Stimulated activated CD4-positive, alpha-beta T cell treated with anti-CD3 and anti-CD28 coated beads, Interleukin-2, amount 100 ng/mL, for 24 hours (primary cell): ENCODE measurements around the gene DOCK11.

Experiments used
- DNase-seq, 2 donors: peaks; one replicate each; pipeline ENCODE4 v3.0.0-alpha.2; 2020

The DOCK11 gene

DNA sequence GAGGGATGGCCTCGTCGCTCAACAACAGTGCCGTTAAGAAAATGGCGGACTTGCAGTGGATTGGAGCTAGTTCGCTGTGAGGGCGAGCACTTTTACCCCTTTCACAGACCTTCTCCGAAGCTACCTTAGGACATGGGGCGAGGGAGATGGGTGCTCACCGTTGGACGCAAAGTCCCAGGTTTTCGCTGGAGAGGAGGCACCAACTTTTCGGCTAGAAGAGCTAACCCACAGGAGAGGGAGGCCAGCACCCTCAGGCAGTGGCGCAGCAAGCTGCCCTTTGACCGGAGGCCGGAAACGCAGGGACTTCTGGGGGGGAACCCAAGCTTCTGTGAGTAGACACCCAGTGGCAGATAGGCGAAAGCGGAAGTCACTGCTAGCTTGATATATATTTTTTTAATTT is 138.7 kb downstream of the DOCK11 start:
- no peak for DNase-seq

DNA sequence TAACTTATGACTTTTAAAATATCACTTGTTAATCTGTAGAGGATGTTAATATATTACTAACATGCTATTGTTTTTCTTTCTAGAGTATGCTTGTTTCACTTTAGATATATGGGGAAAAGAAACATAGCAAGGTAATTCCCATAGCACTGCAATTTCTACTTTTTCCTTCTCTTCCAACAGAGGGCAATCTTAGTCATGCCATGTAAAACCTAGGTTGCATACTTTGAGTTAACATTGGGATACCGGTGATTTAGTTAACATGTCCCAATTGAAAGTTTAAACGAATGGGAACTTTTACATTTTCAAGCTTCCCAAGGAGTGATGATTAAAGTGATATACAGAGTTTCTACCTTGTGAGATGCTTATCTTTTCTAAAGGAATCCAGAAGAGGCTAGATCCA is 142.4 kb downstream of the DOCK11 start:
- DNase-seq = no peak

DNA sequence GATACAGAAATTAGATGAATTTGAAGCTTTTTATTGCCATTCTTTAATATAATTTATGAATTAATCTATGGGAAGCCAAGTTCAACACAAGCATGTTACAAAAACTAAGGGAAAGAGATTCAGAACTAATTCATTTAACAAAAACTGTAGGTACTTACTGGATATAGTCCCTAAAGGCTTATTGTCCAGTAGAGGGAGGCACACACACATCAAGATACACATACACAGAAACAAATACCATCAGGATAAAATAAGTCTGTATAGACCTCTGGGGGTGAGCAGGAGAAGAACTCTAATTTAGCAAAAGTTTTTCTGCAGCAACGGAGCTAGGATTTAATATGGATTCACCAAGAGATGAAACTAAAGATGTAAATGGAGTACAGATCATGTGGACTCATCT is 148.8 kb downstream of the DOCK11 start:
- DNase-seq = no peak

DNA sequence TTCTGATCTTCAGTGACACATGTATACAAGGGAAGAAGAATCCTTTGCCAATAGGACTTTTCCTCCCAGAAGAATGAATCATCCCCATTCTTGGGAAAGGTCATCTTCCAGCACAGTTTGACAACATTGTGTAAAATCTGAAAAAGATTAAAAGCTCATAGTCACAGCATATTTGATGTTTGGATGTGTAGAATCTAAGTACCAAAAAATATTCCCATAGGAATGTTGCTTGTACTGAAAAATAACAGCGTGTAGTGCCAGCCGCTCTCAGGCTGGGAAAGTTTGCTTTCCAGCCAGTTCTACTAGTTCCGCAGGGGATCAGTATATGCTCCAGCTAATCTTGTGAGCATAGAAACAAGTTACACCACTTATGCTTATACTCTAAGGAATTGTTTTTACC is 157.1 kb downstream of the DOCK11 start:
- DNase-seq = no peak

DNA sequence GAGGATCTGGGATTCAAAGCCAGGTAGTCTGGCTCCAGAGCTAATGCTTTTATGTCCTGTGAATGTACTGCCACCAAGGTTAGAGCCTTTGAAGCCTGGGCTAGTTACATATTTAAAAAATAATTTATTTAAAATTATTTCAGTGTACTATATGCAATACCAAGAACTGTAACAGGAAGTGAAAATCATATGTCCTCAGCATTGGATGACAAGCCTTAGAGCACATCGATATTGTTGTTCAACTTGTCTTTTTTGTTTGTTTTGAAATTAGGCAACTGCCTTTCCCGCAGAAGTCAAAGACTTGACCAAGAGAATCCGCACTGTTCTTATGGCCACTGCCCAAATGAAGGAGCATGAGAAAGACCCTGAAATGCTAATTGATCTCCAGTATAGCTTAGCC is 158.7 kb downstream of the DOCK11 start:
- no peak for DNase-seq

DNA sequence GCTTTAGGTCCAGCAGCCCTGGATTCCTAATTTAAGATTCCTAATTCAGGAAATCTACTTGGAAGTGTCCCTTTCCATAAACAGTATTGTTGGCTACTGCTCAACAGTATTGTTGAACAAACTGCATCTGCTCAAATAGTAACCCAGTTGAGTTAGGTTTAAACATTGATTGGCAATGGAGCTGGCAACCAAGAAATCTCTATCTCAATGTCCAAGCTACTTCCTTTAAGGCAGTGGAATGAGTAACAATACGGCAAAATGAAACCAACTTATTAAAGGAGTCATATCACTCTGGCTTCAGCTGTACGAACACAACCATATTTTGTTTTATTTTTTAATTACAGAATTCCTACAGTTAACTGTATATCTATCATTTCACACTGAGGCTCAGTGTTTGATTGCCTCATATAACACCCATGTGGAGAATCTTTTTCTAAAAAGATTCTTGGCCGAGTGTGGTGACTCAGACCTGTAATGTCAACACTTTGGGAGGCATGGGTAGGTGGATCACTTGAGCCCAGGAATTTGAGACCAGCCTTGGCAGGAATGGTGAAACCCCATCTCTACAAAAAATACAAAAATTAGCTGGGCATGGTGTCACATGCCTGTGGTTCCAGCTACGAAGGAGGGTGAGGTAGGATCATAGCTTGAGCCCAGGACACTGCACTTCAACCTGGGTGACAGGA is 160.1 kb downstream of the DOCK11 start:
- no peak for DNase-seq

DNA sequence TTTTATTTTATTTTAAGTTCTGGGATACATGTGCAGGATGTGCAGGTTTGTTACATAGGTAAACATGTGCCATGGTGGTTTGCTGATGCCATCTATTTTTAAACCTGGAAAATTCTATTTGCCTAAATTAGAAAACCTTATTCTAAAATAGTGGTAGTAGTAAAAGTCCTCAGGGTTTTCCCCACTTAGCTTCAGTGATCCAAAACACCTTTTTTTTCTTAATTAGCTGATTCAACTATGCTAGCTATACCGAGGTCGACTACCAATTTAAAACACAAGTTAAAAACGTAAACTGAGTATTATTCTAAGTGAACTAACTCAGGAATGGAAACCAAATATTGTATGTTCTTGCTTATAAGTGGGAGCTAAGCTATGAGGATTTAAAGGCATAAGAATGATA is 161.8 kb downstream of the DOCK11 start:
- DNase-seq = no peak

DNA sequence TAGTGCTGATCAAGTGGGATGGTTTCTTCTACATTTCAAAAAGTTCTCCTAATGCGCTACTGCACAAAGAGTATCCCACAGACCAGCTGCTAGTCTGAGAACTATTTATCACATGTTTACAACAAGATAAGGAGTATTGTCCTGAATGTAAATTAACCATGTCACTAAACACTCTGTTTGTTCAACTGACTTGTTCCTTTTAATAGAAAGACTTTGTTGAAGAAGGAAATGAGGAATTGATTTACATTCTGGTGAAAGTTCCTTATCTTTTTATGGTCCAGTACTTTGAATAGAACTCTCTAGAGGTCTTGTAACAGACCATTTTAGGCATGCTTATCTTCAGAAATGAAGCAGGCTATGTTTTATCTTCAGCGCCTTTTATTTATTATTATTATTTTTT is 164.5 kb downstream of the DOCK11 start:
- no peak for DNase-seq

DNA sequence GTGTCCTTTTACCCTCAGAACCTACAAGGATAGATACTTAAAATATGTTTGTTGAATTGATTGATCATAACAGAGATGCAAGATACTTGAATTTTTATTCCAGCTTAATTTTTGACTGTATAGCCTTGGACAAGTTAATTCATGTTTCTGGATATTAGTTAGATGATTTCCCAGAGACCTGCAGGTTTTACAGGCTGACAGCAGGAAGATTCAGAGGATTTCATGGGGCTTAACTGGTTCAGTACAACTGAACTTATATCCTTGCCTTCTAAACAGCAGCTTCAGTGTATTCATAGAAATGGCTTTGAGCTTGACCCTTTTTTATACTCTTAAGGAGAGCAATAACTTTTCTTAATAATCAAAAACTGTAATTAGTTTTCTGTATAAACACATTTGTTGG is 169.6 kb downstream of the DOCK11 start:
- DNase-seq = no peak

DNA sequence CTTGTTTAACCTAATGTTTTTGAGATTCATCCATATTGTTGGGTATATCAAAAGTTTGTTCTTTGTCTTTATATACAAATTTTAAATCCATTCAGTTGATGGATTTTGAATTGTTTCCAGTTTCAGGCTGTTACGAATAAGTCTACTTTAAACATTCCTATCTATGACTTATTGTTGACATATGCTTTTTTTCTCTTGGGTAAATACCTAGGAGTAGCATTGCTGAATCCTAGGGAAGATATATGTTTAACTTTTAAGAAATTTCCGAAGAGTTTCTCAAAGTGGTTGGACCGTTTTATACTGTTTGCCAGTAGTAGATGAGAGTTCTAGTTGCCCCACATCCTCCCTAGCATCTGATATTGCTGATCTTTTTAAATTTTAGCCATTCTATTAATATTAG is 170.9 kb downstream of the DOCK11 start:
- no peak for DNase-seq

DNA sequence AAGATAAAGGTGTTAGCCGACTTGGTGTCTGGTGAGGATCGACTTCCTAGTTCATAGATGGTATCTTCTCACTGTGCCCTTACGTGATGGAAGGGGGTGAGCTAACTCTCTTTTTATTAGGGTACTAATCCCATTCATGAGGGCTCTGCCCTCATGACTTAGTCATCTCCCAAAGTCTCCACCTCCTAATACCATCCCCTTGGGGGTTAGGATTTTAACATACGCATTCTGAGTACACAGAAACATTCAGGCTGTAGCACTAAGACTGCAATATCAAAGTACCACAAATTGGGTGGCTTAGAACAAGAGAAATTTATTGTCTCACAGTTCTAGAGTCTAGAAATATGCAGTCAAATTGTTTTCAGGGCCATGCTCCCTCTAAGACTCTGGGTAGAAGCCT is 173.8 kb downstream of the DOCK11 start:
- DNase-seq = no peak

DNA sequence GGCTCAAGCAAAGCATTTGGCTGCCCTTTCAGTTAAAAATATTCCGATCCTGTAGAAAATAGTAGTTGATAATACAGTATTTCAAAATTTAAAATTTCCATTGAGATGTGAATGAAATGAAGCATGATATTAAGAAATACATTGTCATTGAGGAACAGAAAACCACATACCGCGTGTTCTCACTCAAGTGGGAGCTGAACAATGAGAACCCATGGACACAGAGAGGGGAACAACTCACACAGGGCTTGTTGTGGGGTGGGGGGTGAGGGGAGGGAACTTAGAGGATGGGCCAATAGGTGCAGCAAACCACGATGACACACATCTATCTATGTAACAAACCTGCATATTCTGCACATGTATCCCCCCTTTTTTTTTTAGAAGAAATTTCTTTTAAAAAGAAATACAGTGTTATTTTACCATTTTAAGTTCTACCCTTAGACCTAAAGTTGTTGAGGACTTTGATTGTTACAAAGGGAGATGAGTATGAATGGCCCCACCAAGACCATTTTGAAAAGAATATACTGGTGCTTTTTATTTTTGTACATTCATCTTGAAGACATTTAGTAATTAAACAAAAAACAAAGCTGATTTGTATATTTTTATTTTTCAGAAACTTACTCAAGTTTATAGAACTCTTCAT is 179.8 kb downstream of the DOCK11 start:
- DNase-seq = no peak

DNA sequence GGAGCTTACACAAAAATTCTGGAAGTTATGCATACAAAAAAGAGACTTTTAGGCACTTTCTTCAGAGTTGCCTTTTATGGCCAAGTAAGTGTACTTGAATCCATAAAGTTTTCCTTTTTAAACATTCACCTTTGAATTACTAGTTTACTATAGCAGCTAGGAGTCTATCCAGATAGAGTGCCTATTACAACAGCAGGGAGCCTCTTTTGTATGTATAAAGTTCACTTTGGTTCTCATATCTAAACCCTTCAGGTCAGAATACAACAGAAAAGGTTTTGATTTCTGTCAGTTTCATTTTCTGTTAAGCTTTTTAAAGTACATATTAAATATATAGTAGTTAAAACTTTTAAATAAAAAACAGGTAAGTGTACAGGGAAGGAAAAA is 180.3 kb downstream of the DOCK11 start:
- DNase-seq = no peak

DNA sequence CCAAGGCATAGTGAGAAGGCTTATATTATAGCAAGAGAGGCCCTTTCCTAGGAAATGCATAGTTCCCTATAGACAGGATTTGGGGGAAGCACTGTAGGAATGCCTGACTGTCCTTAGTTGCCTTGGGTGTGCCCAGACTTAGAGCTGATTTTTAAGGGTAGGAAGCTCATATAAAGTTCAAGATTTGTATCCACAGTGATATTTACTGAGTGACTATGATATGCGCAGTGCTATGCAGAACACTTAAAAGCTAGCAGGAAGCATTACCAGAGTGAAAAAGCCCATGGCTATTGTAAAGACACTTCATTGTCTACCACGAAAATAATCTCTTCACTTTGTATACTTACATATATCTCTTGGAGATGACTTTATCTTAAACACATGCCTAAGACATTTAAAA is 181.7 kb downstream of the DOCK11 start:
- no peak for DNase-seq

DNA sequence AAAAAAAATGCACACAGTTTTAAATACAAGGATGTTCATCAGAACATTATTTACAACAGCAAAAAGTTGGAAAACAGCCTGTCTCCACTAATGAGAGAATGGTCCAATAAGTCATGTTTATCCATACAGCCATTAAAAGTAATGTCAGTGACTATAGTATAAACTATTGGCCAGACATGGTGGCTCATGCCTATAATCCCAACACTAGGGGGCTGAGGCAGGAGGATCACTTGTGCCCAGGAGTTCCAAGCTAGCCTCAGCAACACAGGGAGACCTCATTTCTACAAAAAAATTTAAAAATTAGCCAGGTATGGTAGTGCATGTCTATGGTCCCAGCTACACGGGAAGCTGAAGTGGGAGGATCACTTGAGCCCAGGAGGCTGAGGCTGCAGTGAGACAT is 183.7 kb downstream of the DOCK11 start:
- no peak for DNase-seq

DNA sequence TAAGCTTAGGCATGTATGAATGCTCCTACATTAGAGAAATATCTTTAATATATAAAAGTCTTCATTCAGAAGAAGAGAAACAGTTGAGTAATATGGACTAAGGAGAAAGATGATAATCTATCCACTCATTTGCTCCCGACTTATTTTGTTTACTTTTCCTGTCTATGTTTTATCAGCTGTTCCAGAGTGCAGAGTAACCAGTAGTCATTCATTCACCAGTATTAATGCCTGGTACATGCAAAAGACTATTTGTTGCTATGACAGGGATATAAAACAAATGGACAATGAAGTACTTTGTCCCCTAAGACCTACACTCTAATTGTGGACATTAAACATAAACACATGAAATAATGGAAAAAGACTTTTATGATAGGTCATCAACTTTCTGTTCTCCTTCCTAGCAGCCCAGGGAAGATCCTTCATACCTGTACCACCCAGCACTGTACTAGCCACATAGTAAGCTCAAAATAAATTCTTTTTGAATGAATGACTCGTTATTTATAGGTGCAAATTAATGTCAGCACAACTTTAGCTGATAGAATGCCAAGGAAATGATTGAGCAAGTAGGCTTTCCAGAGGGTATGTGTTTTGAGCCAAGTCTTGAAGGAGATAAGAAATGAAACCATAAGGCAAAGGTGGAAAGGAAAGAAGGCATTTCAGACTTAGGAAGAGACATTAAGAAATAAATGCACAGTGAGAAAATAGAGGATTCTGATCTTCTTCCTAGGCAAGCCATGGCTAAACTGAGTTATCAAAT is 186.8 kb downstream of the DOCK11 start:
- no peak for DNase-seq

DNA sequence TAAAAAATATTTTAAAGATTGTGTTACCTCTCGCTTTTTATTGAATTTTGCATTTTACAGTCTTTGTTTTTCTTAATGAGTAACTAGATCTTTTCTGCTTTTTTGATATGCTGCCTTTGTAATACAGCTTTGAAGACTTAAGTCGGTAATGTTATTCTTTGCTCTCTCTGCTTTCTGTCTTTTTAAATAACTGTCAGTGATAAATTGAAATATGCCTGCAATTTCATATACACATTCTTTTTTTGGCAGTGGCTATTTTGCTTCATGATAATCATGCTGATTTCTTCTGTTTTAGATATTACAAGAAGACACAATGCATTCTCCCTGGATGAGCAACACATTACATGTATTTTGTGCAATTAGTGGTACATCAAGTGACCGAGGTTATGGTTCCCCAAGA is 189.8 kb downstream of the DOCK11 start:
- DNase-seq = no peak

DNA sequence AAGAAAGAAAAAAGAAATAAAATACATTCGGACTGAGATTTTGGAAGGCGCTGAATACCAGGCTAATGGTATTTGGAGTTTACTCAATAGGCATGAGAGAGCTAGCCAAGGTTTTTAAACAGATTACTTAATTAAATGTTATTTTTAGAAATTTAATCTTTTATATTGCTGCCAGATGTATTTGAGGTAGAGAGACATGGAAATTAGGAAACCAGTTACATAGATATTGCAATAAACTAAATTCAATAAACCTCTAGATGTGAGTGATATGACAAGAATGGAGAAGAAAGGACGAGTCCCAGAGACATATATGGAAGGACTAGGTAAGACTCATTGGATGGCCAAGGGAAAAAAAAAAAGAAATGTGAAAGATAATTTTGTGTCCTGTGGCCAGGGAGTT is 193.3 kb downstream of the DOCK11 start:
- no peak for DNase-seq

DNA sequence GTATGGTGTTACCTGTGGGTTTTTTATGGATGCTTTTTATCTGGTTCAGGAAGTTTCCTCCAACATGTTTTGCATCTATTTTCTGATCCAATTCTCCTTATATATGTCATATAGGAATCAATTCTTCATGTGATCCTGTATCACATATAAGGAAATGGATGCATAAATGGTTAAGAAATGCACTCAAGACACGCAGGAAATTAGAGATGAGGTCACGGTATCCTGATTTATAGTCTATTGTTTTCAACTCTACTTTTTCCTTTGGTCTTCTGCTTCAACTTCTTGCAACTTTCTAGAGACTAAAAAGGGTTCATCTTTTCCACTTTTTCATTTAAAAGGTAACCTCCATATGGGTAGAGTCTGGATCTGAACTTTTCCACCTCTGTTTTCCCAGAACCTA is 198.2 kb downstream of the DOCK11 start:
- no peak for DNase-seq

DNA sequence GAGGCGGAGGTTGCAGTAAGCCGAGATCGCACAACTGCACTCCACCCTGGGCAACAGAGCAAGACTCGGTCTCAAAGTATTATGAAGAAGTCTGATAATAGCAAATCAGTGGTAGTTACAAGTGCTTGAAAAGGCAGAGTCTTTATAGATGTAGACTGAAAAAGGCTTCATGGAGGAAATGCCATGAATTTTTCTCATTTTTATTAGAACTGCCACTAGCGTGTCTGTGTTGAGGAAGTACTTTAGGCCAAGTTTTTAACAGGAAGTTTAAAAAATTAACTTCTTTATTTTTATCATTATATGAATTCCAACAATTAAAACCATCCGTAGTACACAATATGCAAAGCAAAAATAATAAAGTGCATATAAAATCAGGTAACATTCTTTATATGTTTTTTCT is 199.0 kb downstream of the DOCK11 start:
- no peak for DNase-seq

DNA sequence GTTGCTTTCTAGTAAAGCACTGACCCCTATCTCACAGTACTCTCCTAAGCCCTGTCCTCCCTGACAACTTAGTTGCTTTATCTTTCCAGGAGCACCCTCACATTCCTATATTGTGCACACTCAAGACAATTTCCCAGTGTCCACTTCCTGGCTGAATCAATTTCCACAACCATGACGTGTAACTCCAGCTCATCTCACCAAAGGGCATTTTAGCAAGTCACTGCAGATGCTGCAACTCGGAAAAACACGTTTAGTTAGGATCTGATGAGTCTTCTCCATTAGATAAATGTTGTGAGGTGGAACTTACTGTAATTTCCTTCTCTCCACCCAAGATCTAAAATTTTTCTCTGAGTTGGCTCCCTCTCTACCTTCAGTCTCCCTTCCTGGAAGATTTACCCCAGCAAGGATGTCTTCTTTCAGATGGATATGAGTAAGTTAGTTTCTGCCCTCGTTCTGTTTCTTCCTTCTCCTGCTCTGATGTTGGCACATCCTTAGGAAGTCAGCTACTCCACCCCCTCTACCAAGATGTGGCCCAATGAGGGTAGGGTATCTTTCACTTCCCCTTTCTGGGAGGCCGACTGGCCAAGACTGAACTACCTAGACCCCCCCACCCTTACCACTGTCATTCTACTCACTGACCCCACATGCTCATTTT is 203.0 kb downstream of the DOCK11 start:
- DNase-seq = no peak

DNA sequence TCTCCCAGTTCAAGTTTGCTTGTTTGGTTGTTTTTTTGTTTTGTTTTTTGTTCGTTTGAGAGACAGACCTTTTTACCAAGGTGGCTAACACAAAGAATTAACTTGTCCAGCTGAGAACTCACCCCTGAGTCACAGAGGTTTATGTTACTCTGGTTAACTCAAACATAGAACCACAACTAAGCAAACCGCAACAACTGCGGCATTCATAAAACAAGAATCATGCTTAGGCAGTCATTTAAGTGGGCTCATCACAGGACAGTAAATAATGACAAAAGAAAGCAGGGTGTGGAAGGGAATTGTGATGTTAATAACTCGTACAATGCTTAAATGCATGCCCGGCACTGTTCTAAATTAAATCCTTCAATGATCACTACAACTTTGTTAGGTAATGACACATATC is 207.1 kb downstream of the DOCK11 start:
- no peak for DNase-seq

DNA sequence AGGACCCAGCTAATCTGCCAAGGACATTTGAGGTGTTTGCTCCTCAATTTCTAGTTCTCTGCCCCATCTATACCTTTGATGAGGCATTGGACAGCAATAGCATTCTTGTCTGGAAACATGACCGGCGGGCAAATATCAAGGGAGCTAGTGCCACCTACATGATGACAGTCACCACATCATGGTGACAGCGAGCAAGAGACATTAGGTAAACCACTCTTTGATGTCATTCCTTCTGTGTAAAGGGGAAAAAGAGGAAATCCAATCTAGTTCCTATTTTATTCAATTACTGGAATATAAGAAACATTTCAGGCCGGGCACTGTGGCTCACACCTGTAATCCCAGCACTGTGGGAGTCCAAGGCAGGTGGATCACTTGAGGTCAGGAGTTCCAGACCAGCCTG is 211.1 kb downstream of the DOCK11 start:
- DNase-seq = no peak

DNA sequence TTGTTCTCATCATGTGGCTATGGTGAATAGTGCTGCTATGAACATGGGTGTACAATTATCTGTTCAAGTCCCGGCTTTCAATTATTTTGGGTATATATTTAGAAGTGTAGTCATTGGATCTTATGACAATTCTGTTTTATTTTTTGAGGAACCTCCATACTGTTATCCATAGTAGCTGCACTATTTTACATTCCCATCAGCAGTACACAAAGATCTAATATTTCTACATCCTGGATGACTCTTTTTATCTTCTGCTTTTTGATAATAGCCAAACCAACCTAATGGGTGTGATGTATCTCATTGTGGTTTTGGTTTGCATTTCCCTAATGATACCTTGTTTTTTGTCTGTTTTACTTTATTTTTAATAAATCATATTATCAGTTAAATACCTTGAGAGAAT is 218.9 kb downstream of the DOCK11 start:
- DNase-seq = no peak
